Adrenal gland (tissue), 5 donors: ENCODE results near the gene SEPTIN10.

Experiments
- POLR2A ChIP-seq, 2 donors: fragments of 450-650 bp; IDR thresholded peaks; one replicate each; pipeline ENCODE4 v1.6.1; 2017; ENCODE audit warnings: antibody characterized with exemption in 2 of 2, mild to moderate bottlenecking in 2 of 2, moderate library complexity in 1 of 2
- TF ChIP-seq, protein P1 (sequence below), 6 experiments: fragments of 450-650 bp in 4 of 6; fragments of 200-600 bp in 2 of 6; sonication (generic) in 1 of 6; IDR thresholded peaks; 1 replicate in 5 of 6; 2 replicates in 1 of 6; pipeline versions ENCODE4 v1.5.1 to v1.8.0; 2016 to 2021; ENCODE audit warnings: antibody characterized with exemption in 6 of 6, mild to moderate bottlenecking in 2 of 6, moderate library complexity in 1 of 6
- donor health status: DM: no; HTN: no; CAD: no.

DNA sequence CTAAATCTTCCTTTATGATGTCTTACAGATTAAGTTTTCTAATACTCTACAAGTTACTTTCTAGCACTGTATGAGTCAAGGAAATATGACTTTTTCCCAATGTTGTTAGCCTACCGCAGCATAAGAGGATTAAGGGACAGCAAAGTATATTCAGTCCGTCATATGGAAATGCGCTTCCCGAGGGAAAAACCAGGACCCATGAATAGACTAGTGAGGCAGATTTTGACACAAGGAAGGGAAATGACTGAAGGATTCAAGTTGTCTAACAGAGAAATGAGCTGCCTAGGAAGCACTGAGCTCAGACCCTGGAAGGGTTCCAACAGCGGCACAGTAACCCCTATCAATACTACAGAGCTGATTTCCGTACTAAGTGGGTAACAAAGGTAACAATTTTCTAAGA lies 12.0 kb downstream of the SEPTIN10 start:
- TF ChIP-seq, protein P1, sequence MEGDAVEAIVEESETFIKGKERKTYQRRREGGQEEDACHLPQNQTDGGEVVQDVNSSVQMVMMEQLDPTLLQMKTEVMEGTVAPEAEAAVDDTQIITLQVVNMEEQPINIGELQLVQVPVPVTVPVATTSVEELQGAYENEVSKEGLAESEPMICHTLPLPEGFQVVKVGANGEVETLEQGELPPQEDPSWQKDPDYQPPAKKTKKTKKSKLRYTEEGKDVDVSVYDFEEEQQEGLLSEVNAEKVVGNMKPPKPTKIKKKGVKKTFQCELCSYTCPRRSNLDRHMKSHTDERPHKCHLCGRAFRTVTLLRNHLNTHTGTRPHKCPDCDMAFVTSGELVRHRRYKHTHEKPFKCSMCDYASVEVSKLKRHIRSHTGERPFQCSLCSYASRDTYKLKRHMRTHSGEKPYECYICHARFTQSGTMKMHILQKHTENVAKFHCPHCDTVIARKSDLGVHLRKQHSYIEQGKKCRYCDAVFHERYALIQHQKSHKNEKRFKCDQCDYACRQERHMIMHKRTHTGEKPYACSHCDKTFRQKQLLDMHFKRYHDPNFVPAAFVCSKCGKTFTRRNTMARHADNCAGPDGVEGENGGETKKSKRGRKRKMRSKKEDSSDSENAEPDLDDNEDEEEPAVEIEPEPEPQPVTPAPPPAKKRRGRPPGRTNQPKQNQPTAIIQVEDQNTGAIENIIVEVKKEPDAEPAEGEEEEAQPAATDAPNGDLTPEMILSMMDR (IDR thresholded peaks at IDR 0.05): no peak
- no peak for TF ChIP-seq POLR2A (IDR thresholded peaks at IDR 0.05)
